Caco-2 (cell line): Measurements from ENCODE around the gene HMGCLL1. TPM values are rescaled to one million over a fixed set of nuclear protein-coding genes. Genes with fewer than 3 reads are reported as not detected.
A peak's percentile ranks its signal among the peaks of the same experiment; 100 is the strongest.

Experiments used
- BruUV-seq: library from RNA; stranded (reverse); fragments of 400-500 nt; replicated peaks from 2 replicates; lab custom pipeline; 2021; lab: Mats Ljungman, UMichigan
- CTCF ChIA-PET: fragments of 300-600 bp; sonication (Branson Sonifier 250); formaldehyde crosslinking; loops from one replicate; lab custom pipeline; 2022; ENCODE audit warnings: antibody characterized with exemption; lab: Charles Lee
- POLR2A ChIA-PET: fragments of 300-600 bp; sonication (Branson Sonifier 250); formaldehyde crosslinking; loops from one replicate; lab custom pipeline; 2022; ENCODE audit warnings: antibody characterized with exemption; lab: Charles Lee
- DNase-seq, 2 experiments: peaks; one replicate each; pipeline versions ENCODE4 v3.0.0 to v3.0.0-alpha.2; 2020 to 2022
- H3K27me3 ChIP-seq: replicated peaks from 2 replicates; pipeline ENCODE4 v1.6.0; 2011; ENCODE audit warnings: low read length; ENCODE audit not compliant: control insufficient read depth, insufficient read depth
- H3K36me3 ChIP-seq: 2 replicates; pipeline ENCODE4 v1.5.1; 2011; ENCODE audit warnings: low read length; ENCODE audit not compliant: control insufficient read depth, insufficient read depth
- H3K4me1 ChIP-seq: fragments of 250-450 bp; sonication (Bioruptor Pico); 2 replicates; pipeline ENCODE4 v1.5.1; 2020; ENCODE audit warnings: mild to moderate bottlenecking
- H3K4me3 ChIP-seq: 2 replicates; pipeline ENCODE4 v1.5.1; 2011; ENCODE audit warnings: low read depth, mild to moderate bottlenecking, control low read depth, low read length
- H3K9me3 ChIP-seq: fragments of 250-450 bp; sonication (Bioruptor Pico); 2 replicates; pipeline ENCODE4 v1.5.1; 2020; ENCODE audit warnings: mild to moderate bottlenecking, moderate library complexity
- H3K27ac Mint-ChIP-seq: one replicate; pipeline ENCODE4 v1.8.0; 2022; ENCODE audit warnings: mixed read lengths; ENCODE audit not compliant: unreplicated experiment
- H3K27me3 Mint-ChIP-seq: one replicate; pipeline ENCODE4 v1.8.0; 2022; ENCODE audit warnings: mixed read lengths; ENCODE audit not compliant: insufficient read depth, unreplicated experiment
- H3K36me3 Mint-ChIP-seq: one replicate; pipeline ENCODE4 v1.8.0; 2022; ENCODE audit warnings: mild to moderate bottlenecking, mixed read lengths; ENCODE audit not compliant: insufficient read depth, unreplicated experiment
- H3K4me1 Mint-ChIP-seq: one replicate; pipeline ENCODE4 v1.8.0; 2022; ENCODE audit warnings: low read depth, mixed read lengths; ENCODE audit not compliant: unreplicated experiment
- H3K4me3 Mint-ChIP-seq: one replicate; pipeline ENCODE4 v1.8.0; 2022; ENCODE audit warnings: mild to moderate bottlenecking, moderate library complexity, mixed read lengths; ENCODE audit not compliant: unreplicated experiment
- H3K9me3 Mint-ChIP-seq: one replicate; pipeline ENCODE4 v1.8.0; 2022; ENCODE audit warnings: mixed read lengths; ENCODE audit not compliant: unreplicated experiment
- intact Hi-C: fragments of 100-400 bp; cut with micrococcal nuclease; formaldehyde crosslinking; loops from one replicate; pipeline ENCODE4 v1.10.0; 2022; ENCODE audit not compliant: unreplicated experiment
- total RNA-seq: library from RNA; stranded (reverse); gene quantifications from 2 replicates; pipeline ENCODE4 v1.2.3, GENCODE V29; 2022
- TF ChIP-seq, protein P1 (sequence below), 2 experiments: fragments of 200-600 bp in 1 of 2; IDR thresholded peaks; 1 replicate in 1 of 2; 2 replicates in 1 of 2; pipeline versions ENCODE4 v1.5.1 to v1.8.0; 2011 to 2022; ENCODE audit warnings: antibody characterized with exemption in 1 of 2, control low read depth in 1 of 2, inconsistent platforms in 1 of 2, low read depth in 1 of 2, low read length in 1 of 2, mild to moderate bottlenecking in 1 of 2, moderate library complexity in 1 of 2; ENCODE audit not compliant: insufficient read depth in 1 of 2, severe bottlenecking in 1 of 2, unreplicated experiment in 1 of 2

The HMGCLL1 gene
- total RNA-seq, 1 experiment from 2014 or later: not detected

DNA sequence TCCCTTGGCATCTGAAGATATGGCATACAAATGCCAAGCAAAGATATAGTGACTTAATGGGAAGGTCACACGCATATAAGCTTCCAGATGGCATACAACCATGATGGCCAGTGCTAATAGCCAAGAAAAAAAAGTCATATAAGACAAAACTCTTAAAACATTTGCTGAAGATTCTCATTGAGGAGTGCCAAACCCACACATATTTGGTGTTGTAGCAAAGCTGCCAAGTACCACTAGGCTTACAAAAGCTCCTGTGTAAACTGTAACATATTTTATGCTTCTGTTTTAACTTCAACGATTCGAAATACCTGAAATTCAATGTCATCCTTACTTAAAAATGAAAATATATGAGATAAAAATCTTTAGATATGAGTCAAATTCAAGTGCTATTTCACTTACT, 123.0 kb downstream of the HMGCLL1 start:
- no peaks in the 10 kb centered on the region for H3K36me3 ChIP-seq
- H3K27me3 ChIP-seq: no peaks in the 10 kb centered on the region
- H3K9me3 ChIP-seq: no peaks in the 10 kb centered on the region
- no peaks in the 10 kb centered on the region for H3K4me1 Mint-ChIP-seq
- ChIA-PET CTCF (no interaction called here), POLR2A (no interaction called here)
- BruUV-seq: no TSS peak
- H3K9me3 Mint-ChIP-seq: no peaks in the 10 kb centered on the region
- no peaks in the 10 kb centered on the region for H3K4me1 ChIP-seq
- H3K27me3 Mint-ChIP-seq: no peaks in the 10 kb centered on the region
- TF ChIP-seq, protein P1, sequence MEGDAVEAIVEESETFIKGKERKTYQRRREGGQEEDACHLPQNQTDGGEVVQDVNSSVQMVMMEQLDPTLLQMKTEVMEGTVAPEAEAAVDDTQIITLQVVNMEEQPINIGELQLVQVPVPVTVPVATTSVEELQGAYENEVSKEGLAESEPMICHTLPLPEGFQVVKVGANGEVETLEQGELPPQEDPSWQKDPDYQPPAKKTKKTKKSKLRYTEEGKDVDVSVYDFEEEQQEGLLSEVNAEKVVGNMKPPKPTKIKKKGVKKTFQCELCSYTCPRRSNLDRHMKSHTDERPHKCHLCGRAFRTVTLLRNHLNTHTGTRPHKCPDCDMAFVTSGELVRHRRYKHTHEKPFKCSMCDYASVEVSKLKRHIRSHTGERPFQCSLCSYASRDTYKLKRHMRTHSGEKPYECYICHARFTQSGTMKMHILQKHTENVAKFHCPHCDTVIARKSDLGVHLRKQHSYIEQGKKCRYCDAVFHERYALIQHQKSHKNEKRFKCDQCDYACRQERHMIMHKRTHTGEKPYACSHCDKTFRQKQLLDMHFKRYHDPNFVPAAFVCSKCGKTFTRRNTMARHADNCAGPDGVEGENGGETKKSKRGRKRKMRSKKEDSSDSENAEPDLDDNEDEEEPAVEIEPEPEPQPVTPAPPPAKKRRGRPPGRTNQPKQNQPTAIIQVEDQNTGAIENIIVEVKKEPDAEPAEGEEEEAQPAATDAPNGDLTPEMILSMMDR (IDR thresholded peaks at IDR 0.05; ENCODE audit: insufficient read depth in 1 of 2, low read depth in 1 of 2, low read length in 1 of 2, severe bottlenecking in 1 of 2, unreplicated experiment in 1 of 2): no peak
- H3K27ac Mint-ChIP-seq: no peak overlapping the region
- H3K36me3 Mint-ChIP-seq: no peaks in the 10 kb centered on the region
- H3K4me3 ChIP-seq: no peak overlapping the region
- intact Hi-C loops: no loop called here
- no peak for DNase-seq
- H3K4me3 Mint-ChIP-seq: no peak overlapping the region

DNA sequence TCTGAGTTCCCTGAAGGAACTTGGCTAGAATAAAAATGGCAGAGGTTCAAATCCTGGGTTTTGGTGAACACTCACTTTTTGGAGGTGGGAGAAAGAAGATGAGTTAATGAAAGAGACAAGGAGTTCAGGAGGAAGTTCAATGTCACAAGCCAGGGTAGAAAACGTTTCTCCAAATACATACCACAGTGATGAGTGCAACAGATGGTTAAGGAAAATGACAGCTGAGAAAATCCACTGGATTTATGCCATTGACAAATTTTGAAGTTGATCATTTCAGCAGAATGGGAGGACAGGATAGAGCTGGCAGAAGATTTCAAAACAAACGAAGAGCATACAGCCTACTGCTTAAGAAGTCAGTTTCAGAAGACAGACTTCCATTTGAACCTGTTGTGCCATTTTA, 129.0 kb downstream of the HMGCLL1 start:
- no TSS peak for BruUV-seq
- Histone ChIP-seq H3K9me3 (no peaks in the 10 kb centered on the region), H3K36me3 (no peaks in the 10 kb centered on the region), H3K4me1 (no peaks in the 10 kb centered on the region), H3K27me3 (no peaks in the 10 kb centered on the region), H3K4me3 (no peak overlapping the region)
- no peak overlapping the region for H3K4me3 Mint-ChIP-seq
- H3K36me3 Mint-ChIP-seq: no peaks in the 10 kb centered on the region
- no peak overlapping the region for H3K27ac Mint-ChIP-seq
- CTCF ChIA-PET: no interaction called here
- H3K9me3 Mint-ChIP-seq: no peaks in the 10 kb centered on the region
- POLR2A ChIA-PET: no interaction called here
- DNase-seq: no peak
- intact Hi-C loops: no loop called here
- TF ChIP-seq, protein P1 (IDR thresholded peaks at IDR 0.05; ENCODE audit: insufficient read depth in 1 of 2, low read depth in 1 of 2, low read length in 1 of 2, severe bottlenecking in 1 of 2, unreplicated experiment in 1 of 2): no peak
- no peaks in the 10 kb centered on the region for H3K27me3 Mint-ChIP-seq
- no peaks in the 10 kb centered on the region for H3K4me1 Mint-ChIP-seq

GRCh38 chr6:55449225-55449624, 129.8 kb downstream of the HMGCLL1 start:
- Histone ChIP-seq H3K27me3 (no peaks in the 10 kb centered on the region), H3K36me3 (no peaks in the 10 kb centered on the region), H3K9me3 (no peaks in the 10 kb centered on the region), H3K4me1 (no peaks in the 10 kb centered on the region), H3K4me3 (no peak overlapping the region)
- DNase-seq: peak in 1 of 2 experiments; percentile 35
- TF ChIP-seq, protein P1 (IDR thresholded peaks at IDR 0.05; ENCODE audit: insufficient read depth in 1 of 2, low read depth in 1 of 2, low read length in 1 of 2, severe bottlenecking in 1 of 2, unreplicated experiment in 1 of 2): peak; percentile 21 to 51
- ChIA-PET POLR2A (no interaction called here), CTCF (no interaction called here)
- Mint-ChIP-seq H3K27me3 (no peaks in the 10 kb centered on the region), H3K4me3 (no peak overlapping the region), H3K4me1 (no peaks in the 10 kb centered on the region), H3K9me3 (no peaks in the 10 kb centered on the region), H3K27ac (no peak overlapping the region), H3K36me3 (no peaks in the 10 kb centered on the region)
- no TSS peak for BruUV-seq
- intact Hi-C loops: loop anchor here (1.0 to 5.0 kb wide), 4 partner anchors 78 to 504 kb away; no protein-coding TSS in a partner anchor
